ENCODE results near the gene PLEKHA4. TPM values are rescaled to one million over a fixed set of nuclear protein-coding genes. Genes with fewer than 3 reads are reported as not detected.

The PLEKHA4 gene
- total RNA-seq, 1 donor: 6.0 TPM

- H3K4me3 ChIP-seq (ENCODE audit: low read depth, low read length): peak overlapping the region; percentile 59
- TF ChIP-seq, protein P1, sequence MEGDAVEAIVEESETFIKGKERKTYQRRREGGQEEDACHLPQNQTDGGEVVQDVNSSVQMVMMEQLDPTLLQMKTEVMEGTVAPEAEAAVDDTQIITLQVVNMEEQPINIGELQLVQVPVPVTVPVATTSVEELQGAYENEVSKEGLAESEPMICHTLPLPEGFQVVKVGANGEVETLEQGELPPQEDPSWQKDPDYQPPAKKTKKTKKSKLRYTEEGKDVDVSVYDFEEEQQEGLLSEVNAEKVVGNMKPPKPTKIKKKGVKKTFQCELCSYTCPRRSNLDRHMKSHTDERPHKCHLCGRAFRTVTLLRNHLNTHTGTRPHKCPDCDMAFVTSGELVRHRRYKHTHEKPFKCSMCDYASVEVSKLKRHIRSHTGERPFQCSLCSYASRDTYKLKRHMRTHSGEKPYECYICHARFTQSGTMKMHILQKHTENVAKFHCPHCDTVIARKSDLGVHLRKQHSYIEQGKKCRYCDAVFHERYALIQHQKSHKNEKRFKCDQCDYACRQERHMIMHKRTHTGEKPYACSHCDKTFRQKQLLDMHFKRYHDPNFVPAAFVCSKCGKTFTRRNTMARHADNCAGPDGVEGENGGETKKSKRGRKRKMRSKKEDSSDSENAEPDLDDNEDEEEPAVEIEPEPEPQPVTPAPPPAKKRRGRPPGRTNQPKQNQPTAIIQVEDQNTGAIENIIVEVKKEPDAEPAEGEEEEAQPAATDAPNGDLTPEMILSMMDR (IDR thresholded peaks at IDR 0.05; ENCODE audit: insufficient read depth, low read depth, low read length): no peak
- DNase-seq (ENCODE audit: low read depth): no peak
Observed at GRCh38 chr19:48867746-48868113, 687 bp downstream of the PLEKHA4 start.

- DNase-seq (ENCODE audit: low read depth): no peak
- TF ChIP-seq, protein P1 (IDR thresholded peaks at IDR 0.05; ENCODE audit: insufficient read depth, low read depth, low read length): no peak
- peak overlapping the region; percentile 59 for H3K4me3 ChIP-seq (ENCODE audit: low read depth, low read length)
Observed at GRCh38 chr19:48867123-48867745, 1.2 kb downstream of the PLEKHA4 start.

GRCh38 chr19:48866692-48867091, 1.7 kb downstream of the PLEKHA4 start:
- TF ChIP-seq, protein P1 (IDR thresholded peaks at IDR 0.05; ENCODE audit: insufficient read depth, low read depth, low read length): no peak
- DNase-seq (ENCODE audit: low read depth): no peak
- peak overlapping the region; percentile 1 for H3K4me3 ChIP-seq (ENCODE audit: low read depth, low read length)

GRCh38 chr19:48862827-48863226, 5.6 kb downstream of the PLEKHA4 start:
- no peak overlapping the region for H3K4me3 ChIP-seq (ENCODE audit: low read depth, low read length)
- no peak for DNase-seq (ENCODE audit: low read depth)
- TF ChIP-seq, protein P1 (IDR thresholded peaks at IDR 0.05; ENCODE audit: insufficient read depth, low read depth, low read length): no peak

DNA sequence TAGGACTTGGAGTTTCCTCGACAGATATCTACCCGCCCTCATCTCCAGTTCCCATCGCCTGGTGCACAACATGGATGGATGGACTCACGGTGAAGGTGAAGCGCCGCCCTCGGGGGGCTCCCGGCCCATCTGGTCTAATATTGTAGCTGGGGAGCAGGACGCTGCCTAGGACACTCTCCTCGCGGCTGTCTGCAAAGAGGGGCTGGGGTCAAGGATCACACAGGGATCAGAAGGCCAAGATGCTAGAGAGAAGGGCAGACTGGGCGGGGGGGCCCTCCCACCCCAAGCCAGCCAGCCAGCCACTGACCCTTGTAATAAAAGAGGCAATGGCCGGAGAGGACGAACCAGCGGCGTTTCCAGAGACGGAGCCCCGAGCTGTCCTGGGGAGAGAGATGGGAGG, 7.1 kb downstream of the PLEKHA4 start:
- no peak for DNase-seq (ENCODE audit: low read depth)
- H3K4me3 ChIP-seq (ENCODE audit: low read depth, low read length): no peak overlapping the region
- TF ChIP-seq, protein P1 (IDR thresholded peaks at IDR 0.05; ENCODE audit: insufficient read depth, low read depth, low read length): no peak

GRCh38 chr19:48859711-48860572, 8.5 kb downstream of the PLEKHA4 start:
- no peak for DNase-seq (ENCODE audit: low read depth)
- no peak overlapping the region for H3K4me3 ChIP-seq (ENCODE audit: low read depth, low read length)
- TF ChIP-seq, protein P1 (IDR thresholded peaks at IDR 0.05; ENCODE audit: insufficient read depth, low read depth, low read length): no peak
